CD4-positive, alpha-beta T cell treated with Interleukin-4 for 1 hour (primary cell): ENCODE measurements around the gene SLC38A8.

ENCODE experiments used
- DNase-seq, 2 donors: peaks; one replicate each; pipeline ENCODE4 v3.0.0-alpha.2; 2020 to 2022

SLC38A8 gene

DNA sequence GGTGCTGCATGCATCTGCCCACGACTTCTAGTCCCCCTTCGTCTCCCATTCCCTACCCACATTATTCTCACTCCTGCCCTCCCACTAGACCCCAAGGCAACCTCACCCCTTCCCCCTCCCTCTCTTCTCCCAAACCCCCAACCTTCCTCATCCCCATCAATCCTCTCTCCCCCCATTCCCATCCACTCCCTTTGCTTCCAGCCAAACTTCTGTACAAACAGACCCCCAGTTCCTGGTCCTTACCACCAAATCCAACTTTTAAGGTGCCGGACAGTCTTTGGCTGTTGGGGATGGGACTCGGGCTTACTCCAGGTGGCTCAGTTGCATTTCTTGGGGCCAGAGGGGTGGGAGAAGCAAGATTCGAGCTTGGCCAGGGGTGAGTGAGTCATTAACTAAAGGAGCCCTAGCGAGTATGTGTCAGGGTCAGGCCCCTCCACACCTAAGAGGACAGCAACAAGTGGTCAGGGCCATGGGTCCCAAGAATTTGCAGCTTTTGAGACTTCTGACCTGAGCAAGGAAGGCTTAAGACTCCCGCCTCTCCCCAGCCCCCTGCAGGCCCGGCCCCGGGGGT, at the start of gene SLC38A8:
SLC38A8 (minus strand) TSS at position 488 of the 571 bp plus-strand sequence. CDS start 638 bp downstream, outside the sequence.
- no peak for DNase-seq

DNA sequence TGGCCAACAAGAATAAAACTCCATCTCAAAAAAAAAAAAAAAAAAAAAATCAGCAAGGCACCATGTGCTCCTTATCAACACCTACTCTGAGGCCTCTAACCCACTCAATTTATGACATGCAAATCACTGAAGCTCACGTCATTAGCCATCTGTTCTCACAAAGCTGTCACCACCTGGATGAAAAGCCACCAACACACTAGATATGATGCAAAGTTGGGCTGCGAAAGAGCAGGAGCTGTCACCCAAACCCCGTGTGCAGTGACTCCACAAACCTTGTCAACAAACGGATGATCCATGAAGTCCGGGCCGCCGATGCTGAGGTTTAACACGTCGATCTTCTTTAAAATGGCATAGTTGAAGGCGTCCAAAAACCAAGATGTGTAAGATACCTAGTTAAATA, 48.9 kb upstream of the SLC38A8 start:
- no peak for DNase-seq

DNA sequence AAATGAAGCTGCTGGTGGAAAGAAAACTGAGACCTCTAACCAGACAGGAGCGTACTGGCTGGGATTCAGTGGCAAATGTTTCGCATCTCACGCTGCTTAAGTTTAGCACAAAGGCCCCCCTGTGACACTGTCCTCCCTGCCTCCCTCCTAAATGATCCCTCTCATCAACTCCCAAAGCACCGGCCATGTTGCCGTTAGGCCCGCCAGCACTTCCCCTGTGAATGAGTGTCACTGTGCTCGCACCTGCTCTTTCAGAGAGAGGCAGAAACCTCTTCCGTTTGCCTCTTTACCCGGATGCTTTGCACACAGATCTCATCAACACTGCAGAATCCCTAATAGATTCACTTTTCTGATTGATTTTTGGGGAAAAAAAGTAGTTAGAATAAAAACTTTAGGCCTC, 47.6 kb upstream of the SLC38A8 start:
- no peak for DNase-seq

- DNase-seq = peak; percentile 31 to 57
Measured at GRCh38 chr16:84088695-84089395, 46.2 kb upstream of the SLC38A8 start.

DNA sequence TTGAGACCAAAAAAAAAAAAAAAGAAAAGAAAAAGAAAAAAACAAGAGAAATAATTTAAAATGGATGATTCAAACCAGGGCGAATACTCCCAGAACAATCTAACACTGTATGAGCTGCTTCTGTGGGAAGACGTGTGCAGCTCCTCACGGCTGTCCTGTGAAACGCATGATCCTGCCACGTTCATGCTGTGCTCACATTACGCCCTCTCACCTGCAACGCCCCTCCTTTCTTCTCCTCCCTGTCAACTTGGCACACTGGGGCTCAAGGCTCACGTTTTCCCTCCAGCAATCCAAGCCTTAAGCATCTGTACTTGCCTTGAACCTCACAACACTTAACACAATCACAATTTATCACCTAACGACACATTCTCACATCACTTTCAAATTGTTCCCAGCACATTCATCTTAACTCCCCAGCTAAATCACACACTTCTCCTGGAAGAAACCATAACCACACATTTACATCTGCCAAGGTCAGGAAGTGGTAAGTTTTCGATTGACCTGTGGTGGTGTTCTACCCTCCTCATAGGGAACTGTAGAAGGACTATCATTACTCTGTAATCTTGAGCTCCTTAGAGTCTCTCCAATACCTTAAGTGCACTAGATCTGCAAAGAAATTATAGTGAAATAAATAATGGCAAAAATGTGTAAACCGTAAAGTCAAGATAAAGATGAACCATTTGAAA, 45.0 kb upstream of the SLC38A8 start:
- no peak for DNase-seq

DNA sequence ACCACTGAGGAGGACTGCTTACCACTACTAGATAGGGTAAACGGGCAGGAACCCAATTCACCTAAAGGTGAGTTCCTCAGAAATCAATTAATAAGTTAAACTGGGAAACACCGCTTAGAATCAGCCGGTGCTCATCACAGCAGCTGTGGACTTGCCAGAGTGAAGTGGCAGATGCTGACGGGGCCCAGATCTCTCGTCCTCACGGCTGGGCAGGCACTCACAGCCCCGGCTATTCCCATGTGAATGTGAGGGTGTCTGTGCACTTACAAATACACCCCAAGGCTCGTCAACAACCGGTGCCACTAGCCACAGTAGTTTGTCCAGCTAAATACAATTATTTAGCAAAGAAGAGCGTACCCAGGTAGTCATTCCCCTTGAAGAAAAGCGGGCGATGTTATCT, 44.4 kb upstream of the SLC38A8 start:
- DNase-seq = no peak

- DNase-seq = no peak
Measured at GRCh38 chr16:84086341-84086740, 43.7 kb upstream of the SLC38A8 start.

GRCh38 chr16:84085773-84086172, 43.2 kb upstream of the SLC38A8 start:
- no peak for DNase-seq

GRCh38 chr16:84085271-84085667, 42.7 kb upstream of the SLC38A8 start:
- no peak for DNase-seq

GRCh38 chr16:84084570-84085270, 42.1 kb upstream of the SLC38A8 start:
- peak; percentile 71 to 72 for DNase-seq

- DNase-seq = peak in 1 of 2 donors; percentile 23
Measured at GRCh38 chr16:84082835-84083569, 40.4 kb upstream of the SLC38A8 start.

GRCh38 chr16:84082110-84082509, 39.5 kb upstream of the SLC38A8 start:
- no peak for DNase-seq

DNA sequence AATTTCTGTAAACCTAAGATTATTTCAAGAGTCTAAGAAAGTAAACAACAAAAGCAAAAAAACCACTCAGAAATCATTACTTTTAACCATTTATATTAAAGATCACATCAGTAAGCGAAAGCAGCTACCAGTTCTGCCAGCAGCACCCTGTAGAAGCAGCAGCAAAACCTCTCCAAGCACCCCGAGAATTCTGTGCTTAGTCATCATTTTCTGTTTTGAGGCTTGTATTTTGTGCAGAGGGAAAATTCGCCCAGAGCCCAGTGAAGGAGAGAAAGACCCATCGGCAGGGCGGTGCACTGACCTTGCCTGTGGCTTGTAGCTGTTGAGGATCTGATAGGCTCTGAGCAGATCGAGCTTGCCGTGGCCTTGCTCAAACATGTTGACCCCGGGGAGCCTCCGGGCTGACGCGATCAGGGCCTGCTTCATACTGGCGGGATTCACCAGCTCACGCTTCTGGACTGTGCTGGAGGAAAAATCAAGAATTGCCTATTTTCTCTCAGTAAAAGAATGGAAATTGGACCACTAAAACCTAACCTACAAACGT, 38.9 kb upstream of the SLC38A8 start:
- no peak for DNase-seq

DNA sequence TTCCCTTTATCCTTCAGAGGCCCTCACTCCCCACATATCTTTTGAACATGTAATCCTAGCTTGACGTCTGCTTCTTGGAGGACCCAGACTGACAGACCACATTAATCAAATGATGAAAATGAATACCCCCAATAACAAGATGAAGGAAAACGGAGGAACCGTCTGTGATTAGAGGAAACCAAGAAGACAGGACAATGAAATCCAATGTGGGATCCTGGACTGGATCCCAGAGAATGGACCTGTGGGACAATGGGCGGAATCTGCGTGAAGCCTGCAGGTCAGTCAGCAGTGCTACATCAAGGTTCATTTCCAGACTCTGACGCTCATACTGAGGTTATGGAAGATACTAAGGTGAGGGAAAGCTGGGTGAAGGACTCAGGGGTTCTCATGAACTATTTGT, 38.2 kb upstream of the SLC38A8 start:
- DNase-seq = no peak

- DNase-seq = no peak
Measured at GRCh38 chr16:84080378-84080777, 37.8 kb upstream of the SLC38A8 start.

DNA sequence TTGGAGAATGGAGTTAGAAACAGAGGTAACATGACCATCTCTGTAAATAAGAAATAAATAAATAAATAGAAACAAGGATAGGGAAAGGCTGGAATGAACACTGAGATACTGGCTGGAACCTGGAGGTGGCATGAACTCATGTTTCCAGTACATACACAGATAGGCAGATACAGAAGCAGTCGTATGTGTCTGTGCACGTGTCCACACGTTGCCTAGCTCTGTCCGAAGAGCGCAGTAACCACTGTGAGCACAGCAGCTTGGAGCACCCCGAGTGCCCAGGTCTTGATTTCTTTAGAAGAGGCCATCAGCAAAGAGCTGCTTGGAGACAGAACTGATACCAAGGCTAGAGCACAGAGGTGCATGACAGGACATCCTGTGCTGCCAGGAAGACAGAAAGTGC, 37.1 kb upstream of the SLC38A8 start:
- no peak for DNase-seq

GRCh38 chr16:84075376-84075775, 32.8 kb upstream of the SLC38A8 start:
- no peak for DNase-seq

DNA sequence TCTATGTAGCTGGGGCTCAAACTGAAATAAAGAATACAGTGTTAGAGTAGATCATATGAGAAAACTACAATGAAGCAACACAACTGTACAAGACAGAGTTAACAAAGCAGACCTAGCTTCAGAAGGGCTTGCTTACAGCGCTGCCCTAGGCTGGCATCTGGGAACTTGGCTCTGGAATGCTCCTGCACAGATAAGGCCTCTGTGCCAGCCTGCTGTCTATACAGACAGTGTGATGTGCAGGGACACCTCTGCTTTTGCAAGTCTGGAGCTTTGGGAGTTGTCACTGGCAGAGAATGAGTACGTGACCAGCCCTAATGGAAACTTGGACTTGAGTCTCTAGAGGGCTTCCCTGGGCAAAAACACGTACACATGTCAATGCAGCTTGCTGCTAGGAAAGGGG, 32.1 kb upstream of the SLC38A8 start:
- no peak for DNase-seq

DNA sequence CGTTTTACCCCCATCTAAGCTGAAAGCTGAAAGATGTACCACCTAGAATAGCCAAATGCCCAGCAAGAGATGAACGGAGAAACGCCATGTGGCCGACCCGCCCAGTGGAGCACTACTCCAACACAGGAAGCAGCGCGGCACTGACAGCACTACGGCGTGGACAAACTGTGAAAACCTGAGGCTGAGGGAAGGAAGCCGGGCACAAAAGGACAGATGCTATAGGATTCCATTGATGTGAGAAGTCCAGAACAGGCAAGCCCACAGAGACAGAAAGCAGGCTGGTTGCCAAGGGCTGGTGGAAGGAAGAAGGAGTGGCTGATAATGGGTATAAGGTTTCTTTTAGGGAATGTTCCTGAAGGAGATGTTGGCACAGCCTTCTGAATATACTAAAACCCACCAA, 29.4 kb upstream of the SLC38A8 start:
- no peak for DNase-seq

GRCh38 chr16:84071121-84071520, 28.5 kb upstream of the SLC38A8 start:
- DNase-seq = no peak

DNA sequence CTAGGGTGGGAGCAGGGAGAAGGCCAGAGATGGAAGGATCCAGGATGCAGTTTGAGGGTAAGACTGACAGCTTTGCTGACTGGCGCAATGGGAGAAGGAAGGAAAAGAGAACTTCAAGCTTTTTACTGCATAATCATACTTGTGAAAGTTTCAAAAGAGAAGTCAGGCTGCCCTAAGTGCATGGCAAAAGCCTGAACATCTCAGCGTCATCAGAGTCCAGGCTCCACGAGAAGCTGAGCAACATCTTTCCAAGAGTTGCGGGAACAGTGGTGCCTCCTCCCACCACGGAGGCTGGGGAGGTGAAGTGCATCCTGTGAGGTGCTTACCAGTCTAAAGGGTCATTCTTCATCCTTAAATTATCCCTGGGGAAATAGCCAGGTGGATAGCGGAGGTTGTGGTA, 26.9 kb upstream of the SLC38A8 start:
- DNase-seq = no peak

- DNase-seq = no peak
Measured at GRCh38 chr16:84068783-84069462, 26.3 kb upstream of the SLC38A8 start.
